Measurements from ENCODE around the gene ZNF618. TPM values are rescaled to one million over a fixed set of nuclear protein-coding genes. Genes with fewer than 3 reads are reported as not detected.

ZNF618 gene
- total and polyA plus RNA-seq, 7 donors: 0.92 to 8.0 (median 2.3) TPM

- H3K4me1 ChIP-seq: peaks cover 0 to 8% (median 4%) of the 10 kb centered on the region in 4 donors
- H3K36me3 ChIP-seq: no peaks in the 10 kb centered on the region
- intact Hi-C loops (cut with DNase I): no loop called here
- WGBS, 2 donors: 80 to 81% methylated on average over 2 of the region's 2 CpGs
- TF ChIP-seq POLR2A (IDR thresholded peaks at IDR 0.05) (no peak), EP300 (IDR thresholded peaks at IDR 0.05) (no peak), CTCF (IDR thresholded peaks at IDR 0.05) (no peak), POLR2AphosphoS5 (IDR thresholded peaks at IDR 0.05) (no peak)
- H3K27ac ChIP-seq: peak overlapping the region in 2 of 4 donors; percentile 22 to 32
- no peak overlapping the region for H3K4me3 ChIP-seq
- no peaks in the 10 kb centered on the region for H3K9me3 ChIP-seq
- no peak for DNase-seq
- no peaks in the 10 kb centered on the region for H3K27me3 ChIP-seq
Measured at GRCh38 chr9:113955076-113955752, 79.1 kb downstream of the ZNF618 start.

- Histone ChIP-seq H3K4me1 (peaks cover 0 to 8% (median 4%) of the 10 kb centered on the region in 4 donors), H3K4me3 (no peak overlapping the region), H3K27ac (peak overlapping the region in 1 of 4 donors; percentile 3), H3K27me3 (no peaks in the 10 kb centered on the region), H3K36me3 (no peaks in the 10 kb centered on the region), H3K9me3 (no peaks in the 10 kb centered on the region)
- WGBS, 2 donors: 90 to 93% methylated on average over 5 of the region's 5 CpGs
- TF ChIP-seq CTCF (IDR thresholded peaks at IDR 0.05): no peak
- DNase-seq: no peak
- intact Hi-C loops (cut with DNase I): no loop called here
Measured at GRCh38 chr9:113956901-113957300, 80.8 kb downstream of the ZNF618 start.

- WGBS, 2 donors: 75 to 83% methylated on average over 4 of the region's 4 CpGs
- H3K36me3 ChIP-seq: no peaks in the 10 kb centered on the region
- H3K27ac ChIP-seq: peak overlapping the region in 1 of 4 donors; percentile 3
- no peak for DNase-seq
- H3K4me3 ChIP-seq: no peak overlapping the region
- intact Hi-C loops (cut with DNase I): no loop called here
- H3K27me3 ChIP-seq: no peaks in the 10 kb centered on the region
- H3K9me3 ChIP-seq: no peaks in the 10 kb centered on the region
- peaks cover 0 to 8% (median 4%) of the 10 kb centered on the region in 4 donors for H3K4me1 ChIP-seq
- no peak for TF ChIP-seq POLR2A (IDR thresholded peaks at IDR 0.05)
- TF ChIP-seq POLR2AphosphoS5 (IDR thresholded peaks at IDR 0.05): no peak
- no peak for TF ChIP-seq CTCF (IDR thresholded peaks at IDR 0.05)
- TF ChIP-seq EP300 (IDR thresholded peaks at IDR 0.05): no peak
Measured at GRCh38 chr9:113957351-113957750, 81.2 kb downstream of the ZNF618 start.

GRCh38 chr9:113957821-113958341, 81.8 kb downstream of the ZNF618 start:
- H3K4me3 ChIP-seq: no peak overlapping the region
- no peaks in the 10 kb centered on the region for H3K27me3 ChIP-seq
- H3K4me1 ChIP-seq: peaks cover 0 to 8% (median 4%) of the 10 kb centered on the region in 4 donors
- WGBS, 2 donors: 36 to 44% methylated on average over 4 of the region's 4 CpGs
- no peak for DNase-seq
- intact Hi-C loops (cut with DNase I): no loop called here
- no peaks in the 10 kb centered on the region for H3K9me3 ChIP-seq
- no peak overlapping the region for H3K27ac ChIP-seq
- H3K36me3 ChIP-seq: no peaks in the 10 kb centered on the region
- TF ChIP-seq POLR2AphosphoS5 (IDR thresholded peaks at IDR 0.05): no peak
- TF ChIP-seq CTCF (IDR thresholded peaks at IDR 0.05): no peak
- TF ChIP-seq POLR2A (IDR thresholded peaks at IDR 0.05): no peak
- no peak for TF ChIP-seq EP300 (IDR thresholded peaks at IDR 0.05)
